Activated CD4-positive, alpha-beta memory T cell treated with anti-CD3 and anti-CD28 coated beads for 36 hours (primary cell): ENCODE data around the gene RSF1. TPM values are rescaled to one million over a fixed set of nuclear protein-coding genes. Genes with fewer than 3 reads are reported as not detected.

Experiments
- CTCF ChIA-PET: fragments of 350-600 bp; sonication (Branson Sonifier 250); formaldehyde crosslinking; loops from one replicate; lab custom pipeline; 2021; ENCODE audit warnings: antibody characterized with exemption, inconsistent platforms; lab: Charles Lee
- POLR2A ChIA-PET: fragments of 350-600 bp; sonication (Branson Sonifier 250); formaldehyde crosslinking; loops from one replicate; lab custom pipeline; 2021; ENCODE audit warnings: antibody characterized with exemption; lab: Charles Lee
- DNase-seq: peaks from one replicate; pipeline ENCODE4 v3.0.0-alpha.2; 2020
- H3K27ac Mint-ChIP-seq: one replicate; pipeline ENCODE4 v1.8.0; 2021; ENCODE audit warnings: mixed read lengths
- H3K27me3 Mint-ChIP-seq: one replicate; pipeline ENCODE4 v1.8.0; 2021; ENCODE audit warnings: mixed read lengths
- H3K36me3 Mint-ChIP-seq: one replicate; pipeline ENCODE4 v1.8.0; 2021; ENCODE audit warnings: mixed read lengths
- H3K4me1 Mint-ChIP-seq: one replicate; pipeline ENCODE4 v1.8.0; 2021; ENCODE audit warnings: low read depth, mixed read lengths
- H3K4me3 Mint-ChIP-seq: one replicate; pipeline ENCODE4 v1.8.0; 2021; ENCODE audit warnings: mild to moderate bottlenecking, mixed read lengths
- H3K9me3 Mint-ChIP-seq: one replicate; pipeline ENCODE4 v1.8.0; 2021; ENCODE audit warnings: mixed read lengths
- intact Hi-C: fragments of 100-400 bp; cut with micrococcal nuclease; formaldehyde crosslinking; loops from one replicate; pipeline ENCODE4 v1.15.1; 2023
- total RNA-seq, 2 experiments: library from RNA; stranded (reverse); gene quantifications; one replicate each; pipeline ENCODE4 v1.2.3, GENCODE V29; 2021

The RSF1 gene
- total RNA-seq, 2 experiments from 2014 or later = 48.7 to 52.9 TPM

DNA sequence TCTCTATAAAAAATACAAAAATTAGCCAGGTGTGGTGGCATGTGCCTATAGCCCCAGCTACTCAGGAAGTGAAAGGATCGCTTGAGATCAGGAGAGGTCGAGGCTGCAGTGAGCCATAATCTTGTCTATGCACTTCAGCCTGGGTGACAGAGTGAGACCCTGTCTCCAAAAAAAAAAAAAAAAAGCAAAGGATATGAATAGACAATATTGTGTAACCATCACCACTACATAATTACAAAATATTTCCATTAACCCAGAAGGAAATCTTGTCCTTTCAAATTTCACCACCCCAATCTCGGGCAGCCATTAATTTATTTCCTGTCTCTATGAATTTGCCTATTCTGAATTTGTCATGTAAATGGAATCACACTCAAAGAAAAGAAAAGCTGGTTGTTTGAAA is 21.2 kb downstream of the RSF1 start:
- POLR2A ChIA-PET = no interaction called here
- Mint-ChIP-seq H3K9me3 (no peaks in the 10 kb centered on the region), H3K27ac (no peak overlapping the region), H3K4me3 (no peak overlapping the region), H3K27me3 (no peaks in the 10 kb centered on the region), H3K36me3 (peaks cover 7% of the 10 kb centered on the region), H3K4me1 (peaks cover 77% of the 10 kb centered on the region)
- DNase-seq = no peak
- CTCF ChIA-PET = no interaction called here
- intact Hi-C loops = no loop called here

- Mint-ChIP-seq H3K27me3 (no peaks in the 10 kb centered on the region), H3K9me3 (peaks cover 21% of the 10 kb centered on the region), H3K27ac (no peak overlapping the region), H3K36me3 (peaks cover 39% of the 10 kb centered on the region), H3K4me1 (peaks cover 80% of the 10 kb centered on the region), H3K4me3 (no peak overlapping the region)
- intact Hi-C loops = no loop called here
- no peak for DNase-seq
- ChIA-PET CTCF (interaction anchor here (1.0 kb wide), 1 partner anchor 18 kb away, joined by 3 read pairs; no protein-coding TSS in a partner anchor), POLR2A (no interaction called here)
Observed at GRCh38 chr11:77793972-77794371, 26.6 kb downstream of the RSF1 start.

DNA sequence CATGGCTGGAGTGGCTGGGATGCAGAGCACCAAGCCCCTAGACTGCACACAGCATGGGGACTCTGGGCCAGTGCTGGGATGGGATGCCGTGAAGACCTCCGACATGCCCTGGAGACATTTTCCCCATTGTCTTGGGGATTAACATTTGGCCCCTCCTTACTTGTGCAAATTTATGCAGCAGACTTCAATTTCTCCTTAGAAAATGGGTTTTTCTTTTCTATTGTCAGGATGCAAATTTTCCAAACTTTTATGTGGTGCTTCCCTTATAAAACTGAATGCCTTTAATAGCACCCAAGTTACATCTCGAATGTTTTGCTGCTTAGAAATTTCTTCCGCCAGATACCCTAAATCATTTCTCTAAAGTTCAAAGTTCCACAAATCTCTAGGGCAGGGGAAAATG is 29.2 kb downstream of the RSF1 start:
- Mint-ChIP-seq H3K4me1 (peaks cover 82% of the 10 kb centered on the region), H3K9me3 (peaks cover 21% of the 10 kb centered on the region), H3K27ac (no peak overlapping the region), H3K27me3 (no peaks in the 10 kb centered on the region), H3K4me3 (no peak overlapping the region), H3K36me3 (peaks cover 32% of the 10 kb centered on the region)
- intact Hi-C loops = no loop called here
- no peak for DNase-seq
- CTCF ChIA-PET = no interaction called here
- POLR2A ChIA-PET = no interaction called here

- Mint-ChIP-seq H3K36me3 (peaks cover 32% of the 10 kb centered on the region), H3K9me3 (peaks cover 21% of the 10 kb centered on the region), H3K27ac (no peak overlapping the region), H3K27me3 (no peaks in the 10 kb centered on the region), H3K4me1 (peaks cover 71% of the 10 kb centered on the region), H3K4me3 (no peak overlapping the region)
- intact Hi-C loops = no loop called here
- CTCF ChIA-PET = no interaction called here
- no peak for DNase-seq
- POLR2A ChIA-PET = no interaction called here
Observed at GRCh38 chr11:77789731-77790476, 30.6 kb downstream of the RSF1 start.

DNA sequence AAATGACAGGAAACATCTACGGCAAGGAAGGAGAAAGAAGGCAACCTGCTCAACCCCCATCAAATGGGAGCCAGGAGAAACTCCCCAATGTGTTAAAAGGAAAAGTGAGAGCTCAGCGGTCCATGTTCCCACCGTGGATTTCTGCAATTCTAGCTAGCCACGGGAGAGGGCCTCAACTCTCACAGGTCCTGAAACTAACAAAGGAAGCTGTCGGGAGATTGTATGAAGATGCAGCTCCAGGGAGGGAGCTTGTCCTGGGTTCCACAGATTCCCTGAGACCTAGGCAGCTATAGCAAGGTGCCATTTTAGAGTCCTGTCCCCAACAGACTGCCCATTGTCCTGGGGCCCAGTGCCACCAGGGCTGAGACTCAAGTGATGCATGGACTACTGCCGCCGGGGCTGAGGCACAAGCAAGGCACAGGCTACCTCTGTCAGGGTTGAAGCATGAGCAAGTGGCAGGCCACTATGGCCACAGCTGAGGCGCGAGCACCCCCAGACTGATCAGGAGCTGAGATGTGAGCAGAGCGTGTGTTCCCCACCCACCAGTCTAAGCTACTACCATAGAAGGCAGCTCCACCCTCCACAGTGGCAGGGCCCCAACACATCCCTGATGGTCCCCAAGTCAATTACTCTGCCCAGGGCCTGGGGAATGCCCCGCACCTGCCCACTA is 31.3 kb downstream of the RSF1 start:
- intact Hi-C loops = no loop called here
- Mint-ChIP-seq H3K27ac (no peak overlapping the region), H3K27me3 (no peaks in the 10 kb centered on the region), H3K9me3 (peaks cover 21% of the 10 kb centered on the region), H3K4me3 (no peak overlapping the region), H3K36me3 (peaks cover 32% of the 10 kb centered on the region), H3K4me1 (peaks cover 68% of the 10 kb centered on the region)
- CTCF ChIA-PET = no interaction called here
- POLR2A ChIA-PET = no interaction called here
- DNase-seq = no peak

DNA sequence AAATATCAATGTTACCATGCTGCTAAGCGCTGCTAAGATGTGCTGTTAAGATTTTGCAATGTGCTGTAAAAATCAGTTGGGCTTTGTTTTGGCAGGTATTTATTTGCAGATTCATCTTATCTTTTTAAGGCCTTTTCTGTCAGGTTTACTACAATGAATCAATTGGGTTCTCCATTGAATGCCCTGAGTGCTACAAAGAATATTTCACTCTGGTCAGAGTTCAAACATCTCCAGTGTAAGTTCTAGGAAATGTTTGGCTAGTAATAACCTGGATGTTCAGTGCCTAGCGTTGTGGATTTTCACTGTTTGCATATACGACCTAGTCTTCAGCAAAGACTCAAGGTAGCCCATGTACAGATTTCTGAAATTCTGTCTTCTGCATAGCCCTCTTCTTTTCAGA is 36.0 kb downstream of the RSF1 start:
- intact Hi-C loops = no loop called here
- no peak overlapping the region for H3K4me3 Mint-ChIP-seq
- no peaks in the 10 kb centered on the region for H3K27me3 Mint-ChIP-seq
- no peak for DNase-seq
- H3K36me3 Mint-ChIP-seq = no peaks in the 10 kb centered on the region
- CTCF ChIA-PET = no interaction called here
- POLR2A ChIA-PET = interaction anchor here (0.6 kb wide), 1 partner anchor 29 kb away, joined by 3 read pairs; no protein-coding TSS in a partner anchor
- H3K9me3 Mint-ChIP-seq = no peaks in the 10 kb centered on the region
- H3K27ac Mint-ChIP-seq = no peak overlapping the region
- peaks cover 35% of the 10 kb centered on the region for H3K4me1 Mint-ChIP-seq

DNA sequence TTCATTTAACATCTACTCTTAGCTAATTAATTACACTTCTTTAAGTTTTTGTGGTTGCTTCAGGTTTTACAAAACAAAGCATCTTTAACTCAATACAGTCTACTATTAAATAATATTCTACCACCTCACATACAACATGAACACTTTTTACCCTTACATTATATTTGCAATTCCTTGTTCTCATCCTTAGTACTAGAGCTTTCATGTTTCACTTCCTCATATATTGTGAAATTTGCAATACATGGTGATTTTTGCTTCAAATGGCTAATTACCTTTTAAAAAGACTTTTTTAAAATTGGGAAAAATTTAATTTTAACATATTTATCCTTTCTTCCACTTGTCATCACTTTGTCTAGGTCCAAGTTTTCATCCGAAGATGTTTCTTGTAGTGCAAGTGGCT is 37.5 kb downstream of the RSF1 start:
- no peaks in the 10 kb centered on the region for H3K27me3 Mint-ChIP-seq
- ChIA-PET POLR2A (no interaction called here), CTCF (no interaction called here)
- intact Hi-C loops = no loop called here
- no peaks in the 10 kb centered on the region for H3K9me3 Mint-ChIP-seq
- H3K36me3 Mint-ChIP-seq = no peaks in the 10 kb centered on the region
- H3K4me1 Mint-ChIP-seq = peaks cover 28% of the 10 kb centered on the region
- DNase-seq = no peak
- H3K4me3 Mint-ChIP-seq = no peak overlapping the region
- H3K27ac Mint-ChIP-seq = no peak overlapping the region

DNA sequence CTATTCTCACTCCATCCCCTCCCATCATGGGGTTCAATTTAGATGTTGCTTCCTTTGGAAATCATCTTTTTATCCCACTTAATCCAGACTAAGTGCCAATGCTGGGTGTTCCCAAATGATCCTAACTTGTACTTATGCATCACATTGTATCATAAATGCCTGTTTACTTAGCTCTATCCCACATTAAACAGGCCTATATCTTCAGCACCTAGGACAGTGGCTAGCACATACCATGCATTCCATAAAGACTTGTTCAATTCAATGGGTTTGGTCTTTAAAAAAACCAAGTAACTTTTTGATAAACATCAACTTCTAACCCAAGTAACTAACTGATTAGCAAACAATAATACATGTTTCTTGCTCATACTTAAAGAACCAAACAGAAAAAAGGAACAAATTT is 40.6 kb downstream of the RSF1 start:
- ChIA-PET CTCF (no interaction called here), POLR2A (no interaction called here)
- DNase-seq = no peak
- Mint-ChIP-seq H3K27me3 (no peaks in the 10 kb centered on the region), H3K4me1 (peaks cover 26% of the 10 kb centered on the region), H3K36me3 (no peaks in the 10 kb centered on the region), H3K9me3 (no peaks in the 10 kb centered on the region), H3K27ac (no peak overlapping the region), H3K4me3 (no peak overlapping the region)
- intact Hi-C loops = loop anchor here (5.0 kb wide), 1 partner anchor 37 kb away; no protein-coding TSS in a partner anchor

DNA sequence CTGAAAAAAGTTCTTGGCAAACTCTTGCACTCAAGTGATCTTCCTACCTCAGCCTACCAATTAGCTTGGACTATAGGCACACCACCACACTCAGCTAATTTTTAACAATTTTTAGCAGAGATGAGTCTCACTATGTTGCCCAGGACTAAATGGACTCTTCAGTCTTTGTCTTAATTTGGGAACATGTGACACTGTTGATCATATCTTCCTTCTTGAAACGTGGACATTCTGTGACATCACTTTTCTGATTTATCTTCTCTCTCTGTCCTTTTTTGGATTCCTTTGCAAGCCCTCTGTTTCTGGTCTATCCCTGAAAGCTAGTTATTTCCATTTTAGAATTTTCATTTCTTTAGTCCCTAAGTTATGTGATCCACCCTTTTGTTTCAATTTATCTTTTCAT is 42.0 kb downstream of the RSF1 start:
- H3K4me1 Mint-ChIP-seq = peaks cover 27% of the 10 kb centered on the region
- POLR2A ChIA-PET = no interaction called here
- no peaks in the 10 kb centered on the region for H3K36me3 Mint-ChIP-seq
- CTCF ChIA-PET = no interaction called here
- no peak overlapping the region for H3K4me3 Mint-ChIP-seq
- no peaks in the 10 kb centered on the region for H3K9me3 Mint-ChIP-seq
- no peak for DNase-seq
- no peaks in the 10 kb centered on the region for H3K27me3 Mint-ChIP-seq
- no peak overlapping the region for H3K27ac Mint-ChIP-seq
- intact Hi-C loops = loop anchor here (5.0 kb wide), 1 partner anchor 39 kb away; no protein-coding TSS in a partner anchor

GRCh38 chr11:77778118-77778517 is 42.4 kb downstream of the RSF1 start:
- no peak overlapping the region for H3K27ac Mint-ChIP-seq
- no peak overlapping the region for H3K4me3 Mint-ChIP-seq
- ChIA-PET CTCF (no interaction called here), POLR2A (no interaction called here)
- DNase-seq = no peak
- no peaks in the 10 kb centered on the region for H3K9me3 Mint-ChIP-seq
- H3K4me1 Mint-ChIP-seq = peaks cover 30% of the 10 kb centered on the region
- intact Hi-C loops = loop anchor here (5.0 kb wide), 1 partner anchor 39 kb away; no protein-coding TSS in a partner anchor
- H3K27me3 Mint-ChIP-seq = no peaks in the 10 kb centered on the region
- H3K36me3 Mint-ChIP-seq = no peaks in the 10 kb centered on the region

GRCh38 chr11:77776455-77776854 is 44.1 kb downstream of the RSF1 start:
- Mint-ChIP-seq H3K27me3 (no peaks in the 10 kb centered on the region), H3K9me3 (no peaks in the 10 kb centered on the region), H3K36me3 (no peaks in the 10 kb centered on the region), H3K4me3 (no peak overlapping the region), H3K27ac (no peak overlapping the region), H3K4me1 (peaks cover 46% of the 10 kb centered on the region)
- CTCF ChIA-PET = interaction anchor here (0.7 to 1.6 kb wide), 11 partner anchors 17 to 272 kb away, joined by 3 to 8 read pairs (median 3); partner anchors contain the start of gene INTS4
- POLR2A ChIA-PET = no interaction called here
- intact Hi-C loops = loop anchor here (1.0 to 5.0 kb wide), 2 partner anchors 41 to 224 kb away; no protein-coding TSS in a partner anchor
- DNase-seq = no peak

DNA sequence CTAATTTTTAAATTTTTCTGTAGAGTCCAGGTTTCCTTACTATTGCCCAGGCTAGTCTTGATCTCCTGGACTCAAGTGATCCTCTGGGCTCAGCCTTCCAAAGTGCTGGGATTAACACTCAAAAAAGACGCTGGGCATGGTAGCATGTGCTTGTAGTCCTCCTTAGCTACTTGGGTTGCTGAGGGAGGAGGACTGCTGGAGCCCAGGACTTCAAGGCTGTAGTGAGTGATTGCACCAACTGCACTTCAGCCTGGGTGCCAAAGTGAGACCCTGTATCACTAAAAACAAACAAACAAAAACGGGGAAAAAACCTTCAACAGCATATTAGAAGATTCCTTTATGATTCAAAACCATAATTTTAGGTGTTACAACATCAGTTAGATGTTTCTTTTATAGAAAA is 44.6 kb downstream of the RSF1 start:
- Mint-ChIP-seq H3K4me3 (no peak overlapping the region), H3K27ac (no peak overlapping the region), H3K36me3 (no peaks in the 10 kb centered on the region), H3K27me3 (no peaks in the 10 kb centered on the region), H3K4me1 (peaks cover 51% of the 10 kb centered on the region), H3K9me3 (no peaks in the 10 kb centered on the region)
- CTCF ChIA-PET = interaction anchor here (0.7 to 1.6 kb wide), 11 partner anchors 18 to 272 kb away, joined by 3 to 8 read pairs (median 3); partner anchors contain the start of gene INTS4
- POLR2A ChIA-PET = no interaction called here
- no peak for DNase-seq
- intact Hi-C loops = loop anchor here (1.0 to 5.0 kb wide), 2 partner anchors 41 to 224 kb away; no protein-coding TSS in a partner anchor
